ENCODE results near the gene ELFN1. TPM values are rescaled to one million over a fixed set of nuclear protein-coding genes. Genes with fewer than 3 reads are reported as not detected.

Gene ELFN1
- total RNA-seq = 2.4 TPM

DNA sequence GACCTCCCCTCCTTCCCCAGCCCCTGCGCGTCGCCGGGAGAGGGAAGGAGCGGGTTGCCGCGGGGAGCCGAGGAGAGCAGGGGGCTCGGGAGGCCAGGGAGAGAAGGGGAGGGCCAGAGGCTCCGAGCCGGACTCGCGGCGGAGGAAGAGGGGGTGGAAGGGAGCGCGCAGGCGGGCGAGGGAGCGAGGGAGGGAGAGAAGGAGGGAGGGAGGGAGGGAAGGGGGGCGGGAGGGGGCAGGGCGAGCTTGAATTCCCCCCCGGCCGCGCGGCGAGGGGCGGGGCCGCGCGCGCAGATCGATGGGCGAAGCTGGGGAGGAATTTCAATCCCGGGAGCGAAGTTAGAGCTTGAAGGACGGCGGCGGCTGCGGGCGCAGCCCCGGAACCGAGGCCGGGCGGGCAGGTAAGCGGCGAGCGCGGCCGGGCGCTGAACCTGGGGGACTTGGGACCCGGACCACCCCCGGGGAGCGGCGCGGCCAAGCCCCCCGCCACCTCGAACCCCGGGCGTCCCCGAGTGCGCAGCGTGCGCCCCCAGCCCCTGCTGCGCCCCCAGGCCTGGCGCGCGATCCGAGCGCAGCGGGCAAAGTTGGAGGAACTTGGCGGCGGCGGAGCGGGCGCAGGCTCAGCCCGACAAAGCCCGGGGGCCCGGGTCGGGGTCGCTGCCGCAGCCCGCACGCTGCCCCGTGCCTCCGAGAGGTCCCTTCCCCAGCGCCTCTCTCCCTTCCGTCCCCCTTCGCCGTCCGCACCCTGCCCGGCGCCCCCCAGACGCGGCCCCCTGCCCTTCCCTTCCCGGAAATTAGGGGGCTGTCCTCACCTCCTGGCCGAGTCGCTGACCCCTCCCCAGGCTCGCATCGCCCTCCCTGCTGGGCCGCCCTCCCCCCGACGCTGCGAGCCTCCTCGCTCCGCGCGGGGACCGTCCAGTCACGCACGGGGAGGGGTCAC lies at the start of gene ELFN1:
TSS of gene ELFN1 (plus strand) at position 324 of the 940 bp plus-strand sequence. CDS start 74,320 bp downstream, outside the sequence.
- DNase-seq (ENCODE audit: low spot score) (peak; percentile 53), ATAC-seq (no peak)
- intact Hi-C loops (cut with DNase I) = no loop called here

GRCh38 chr7:1620835-1621234 lies 49.2 kb upstream of the ELFN1 start:
- ATAC-seq (no peak), DNase-seq (ENCODE audit: low spot score) (no peak)
- intact Hi-C loops (cut with DNase I) = no loop called here

GRCh38 chr7:1621718-1622117 lies 48.4 kb upstream of the ELFN1 start:
- no peak for ATAC-seq
- intact Hi-C loops (cut with DNase I) = no loop called here

GRCh38 chr7:1622441-1622840 lies 47.6 kb upstream of the ELFN1 start:
- intact Hi-C loops (cut with DNase I) = no loop called here
- ATAC-seq (no peak), DNase-seq (ENCODE audit: low spot score) (no peak)

More at GRCh38 chr7:1621718-1622117, 48.4 kb upstream of the ELFN1 start:
- DNase-seq (ENCODE audit: low spot score) = no peak

- no peak for ATAC-seq
- intact Hi-C loops (cut with DNase I) = no loop called here
- no peak for DNase-seq (ENCODE audit: low spot score)
Observed at GRCh38 chr7:1623810-1624209, 46.3 kb upstream of the ELFN1 start.

- intact Hi-C loops (cut with DNase I) = no loop called here
- no peak for DNase-seq (ENCODE audit: low spot score)
- ATAC-seq = no peak
Observed at GRCh38 chr7:1624999-1625927, 44.8 kb upstream of the ELFN1 start.

DNA sequence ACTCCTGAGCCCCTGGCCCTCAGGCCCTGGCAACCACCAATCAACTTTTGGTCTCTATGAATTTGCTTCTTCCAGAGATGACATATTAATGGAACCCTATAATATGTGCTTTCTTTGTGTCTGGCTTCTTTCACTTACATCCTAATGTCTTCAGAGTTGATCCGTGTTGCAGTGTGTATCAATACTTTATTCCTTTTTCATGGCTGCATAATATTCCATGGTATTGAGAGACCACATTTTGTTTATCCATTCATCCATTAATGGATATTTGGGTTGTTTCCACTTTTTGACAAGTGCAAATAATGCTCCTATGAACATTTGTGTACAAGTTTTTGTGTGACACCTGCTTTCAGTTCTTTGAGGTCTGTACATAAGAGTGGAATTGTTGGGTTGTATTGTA lies 43.3 kb upstream of the ELFN1 start:
- no peak for ATAC-seq
- intact Hi-C loops (cut with DNase I) = no loop called here
- no peak for DNase-seq (ENCODE audit: low spot score)

DNA sequence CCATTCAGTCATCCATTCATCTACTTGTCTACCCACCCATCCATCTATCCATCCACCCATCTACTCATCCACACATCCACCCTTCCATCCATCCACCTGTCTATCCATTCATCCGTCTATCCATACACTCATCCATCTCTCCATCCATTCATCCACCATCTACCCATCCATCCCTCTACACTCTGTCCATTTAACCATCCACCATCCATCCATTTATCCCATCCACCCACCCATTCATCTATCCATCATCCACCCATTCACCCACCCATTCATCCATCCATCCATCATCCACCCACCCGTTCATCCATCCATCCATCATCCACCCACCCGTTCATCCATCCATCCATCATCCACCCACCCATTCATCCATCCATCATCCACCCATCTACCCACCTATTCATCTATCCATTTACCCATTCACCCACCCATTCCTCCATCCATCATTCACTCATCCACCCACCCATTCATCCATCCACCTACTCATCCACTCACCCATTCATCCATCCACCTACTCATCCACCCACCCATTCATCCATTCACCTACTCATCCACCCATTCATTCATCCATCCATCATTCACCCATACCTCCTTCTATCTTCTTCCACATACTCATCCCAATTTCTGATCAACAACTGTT lies 39.3 kb upstream of the ELFN1 start:
- ATAC-seq = no peak

DNA sequence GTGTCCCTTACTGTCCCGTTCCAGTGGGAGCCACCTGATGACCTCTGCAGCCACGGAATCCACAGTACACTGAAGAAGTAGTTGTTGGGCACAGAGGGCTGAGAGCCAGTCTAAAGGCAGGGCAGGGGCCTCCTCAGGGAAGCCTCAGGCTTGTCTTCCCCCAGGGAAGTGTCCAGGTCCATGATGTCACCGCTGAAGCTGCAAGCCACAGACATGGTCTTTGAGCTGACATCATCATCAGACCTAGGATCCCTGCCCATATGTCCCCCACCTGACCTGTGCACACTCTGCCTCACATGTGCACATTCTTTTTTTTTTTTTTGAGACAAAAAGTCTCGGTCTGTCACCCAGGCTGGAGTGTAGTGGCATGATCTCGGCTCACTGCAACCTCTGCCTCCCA lies 38.4 kb upstream of the ELFN1 start:
- no peak for DNase-seq (ENCODE audit: low spot score)
- intact Hi-C loops (cut with DNase I) = no loop called here
- no peak for ATAC-seq

More for the DNA sequence above, 39.3 kb upstream of the ELFN1 start:
- intact Hi-C loops (cut with DNase I) = no loop called here
- no peak for DNase-seq (ENCODE audit: low spot score)

GRCh38 chr7:1632506-1632905 lies 37.6 kb upstream of the ELFN1 start:
- no peak for ATAC-seq
- intact Hi-C loops (cut with DNase I) = no loop called here
- no peak for DNase-seq (ENCODE audit: low spot score)

GRCh38 chr7:1632916-1633785 lies 36.9 kb upstream of the ELFN1 start:
- DNase-seq (ENCODE audit: low spot score) (no peak), ATAC-seq (no peak)
- intact Hi-C loops (cut with DNase I) = no loop called here

- ATAC-seq = no peak
- intact Hi-C loops (cut with DNase I) = no loop called here
Observed at GRCh38 chr7:1635401-1635800, 34.7 kb upstream of the ELFN1 start.

GRCh38 chr7:1637155-1637554 lies 32.9 kb upstream of the ELFN1 start:
- no peak for ATAC-seq
- DNase-seq (ENCODE audit: low spot score) = no peak
- intact Hi-C loops (cut with DNase I) = no loop called here

More at GRCh38 chr7:1635401-1635800, 34.7 kb upstream of the ELFN1 start:
- DNase-seq (ENCODE audit: low spot score) = no peak

- DNase-seq (ENCODE audit: low spot score) (no peak), ATAC-seq (no peak)
- intact Hi-C loops (cut with DNase I) = no loop called here
Observed at GRCh38 chr7:1638215-1638661, 31.8 kb upstream of the ELFN1 start.

DNA sequence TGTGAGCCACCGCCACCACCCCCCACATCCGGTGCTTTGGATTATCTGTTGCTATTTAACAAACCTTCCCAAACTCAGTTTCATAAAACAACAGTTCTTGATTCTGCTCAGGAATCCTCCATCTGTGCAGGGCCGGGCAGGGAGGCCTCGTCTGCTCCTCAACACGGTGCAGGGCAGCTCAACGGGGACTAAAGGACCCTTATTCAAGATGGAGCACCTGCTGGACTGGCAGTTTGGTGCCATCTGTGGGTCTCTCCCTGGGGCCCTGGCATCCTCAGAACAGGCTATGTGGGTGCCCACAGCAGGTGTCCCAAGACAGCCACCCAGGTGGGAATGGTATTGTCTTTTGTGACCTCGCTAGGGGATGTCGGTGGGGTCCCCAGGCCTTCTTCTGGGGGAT lies 31.0 kb upstream of the ELFN1 start:
- intact Hi-C loops (cut with DNase I) = no loop called here
- no peak for DNase-seq (ENCODE audit: low spot score)
- no peak for ATAC-seq

GRCh38 chr7:1639532-1640175 lies 30.4 kb upstream of the ELFN1 start:
- DNase-seq (ENCODE audit: low spot score) (no peak), ATAC-seq (no peak)
- intact Hi-C loops (cut with DNase I) = no loop called here

DNA sequence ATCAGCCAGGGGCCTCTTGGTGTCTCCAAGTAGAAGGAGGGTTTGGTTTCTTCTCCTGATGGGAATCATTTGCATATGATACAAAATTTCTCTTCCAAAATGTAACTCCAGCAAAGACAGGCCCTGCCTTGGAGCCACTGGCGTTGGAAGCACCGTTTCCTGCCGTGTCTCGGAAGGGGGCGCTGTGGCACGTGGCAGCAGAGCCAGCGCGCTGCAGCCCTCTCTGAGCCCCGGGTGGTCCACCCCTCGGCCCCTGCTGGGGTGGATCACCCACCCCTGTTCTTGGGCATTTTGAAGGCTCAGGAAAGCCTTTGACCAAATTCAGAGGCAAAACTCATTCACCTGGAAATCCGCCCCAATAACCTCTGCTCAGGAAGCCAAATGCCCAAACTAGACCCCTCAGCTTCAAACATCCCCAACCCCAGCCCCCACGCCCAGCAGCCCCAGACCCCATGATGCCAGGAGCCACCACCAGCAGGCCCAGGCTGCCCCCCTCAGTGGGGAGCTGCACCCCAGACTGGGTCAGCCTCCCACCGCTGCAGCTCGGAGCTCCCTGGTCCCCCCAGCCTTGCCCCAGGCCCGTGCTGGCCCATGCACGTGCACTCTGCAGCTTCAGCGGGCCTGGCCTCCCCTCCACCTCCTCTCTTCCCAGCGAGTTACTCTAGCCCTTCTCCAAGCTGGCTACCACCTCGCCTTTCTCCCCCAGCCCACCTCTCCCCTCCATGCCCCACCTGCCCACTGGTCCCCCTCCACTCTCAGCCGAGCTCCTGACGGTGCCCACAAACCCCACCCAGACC lies 29.5 kb upstream of the ELFN1 start:
- no peak for ATAC-seq
- DNase-seq (ENCODE audit: low spot score) = no peak
- intact Hi-C loops (cut with DNase I) = no loop called here

All from sciatic nerve (tissue), 2 donors.